Thoracic aorta endothelial cell (primary cell): Measurements from ENCODE around the gene CFD. TPM values are rescaled to one million over a fixed set of nuclear protein-coding genes. Genes with fewer than 3 reads are reported as not detected.

Experiments used
- small RNA-seq: library from RNA; depleted of rRNA; stranded (forward); fragments of <200 nt; gene quantifications from one replicate; pipeline ENCODE3, GENCODE V24; 2012
- total RNA-seq: library from RNA; depleted of rRNA; stranded (reverse); fragments of >200 nt; gene quantifications from 2 replicates; pipeline ENCODE4 v1.2.3, GENCODE V29; 2012

CFD gene
- 1.1 and 2.3 TPM in 2 replicates for total RNA-seq

DNA sequence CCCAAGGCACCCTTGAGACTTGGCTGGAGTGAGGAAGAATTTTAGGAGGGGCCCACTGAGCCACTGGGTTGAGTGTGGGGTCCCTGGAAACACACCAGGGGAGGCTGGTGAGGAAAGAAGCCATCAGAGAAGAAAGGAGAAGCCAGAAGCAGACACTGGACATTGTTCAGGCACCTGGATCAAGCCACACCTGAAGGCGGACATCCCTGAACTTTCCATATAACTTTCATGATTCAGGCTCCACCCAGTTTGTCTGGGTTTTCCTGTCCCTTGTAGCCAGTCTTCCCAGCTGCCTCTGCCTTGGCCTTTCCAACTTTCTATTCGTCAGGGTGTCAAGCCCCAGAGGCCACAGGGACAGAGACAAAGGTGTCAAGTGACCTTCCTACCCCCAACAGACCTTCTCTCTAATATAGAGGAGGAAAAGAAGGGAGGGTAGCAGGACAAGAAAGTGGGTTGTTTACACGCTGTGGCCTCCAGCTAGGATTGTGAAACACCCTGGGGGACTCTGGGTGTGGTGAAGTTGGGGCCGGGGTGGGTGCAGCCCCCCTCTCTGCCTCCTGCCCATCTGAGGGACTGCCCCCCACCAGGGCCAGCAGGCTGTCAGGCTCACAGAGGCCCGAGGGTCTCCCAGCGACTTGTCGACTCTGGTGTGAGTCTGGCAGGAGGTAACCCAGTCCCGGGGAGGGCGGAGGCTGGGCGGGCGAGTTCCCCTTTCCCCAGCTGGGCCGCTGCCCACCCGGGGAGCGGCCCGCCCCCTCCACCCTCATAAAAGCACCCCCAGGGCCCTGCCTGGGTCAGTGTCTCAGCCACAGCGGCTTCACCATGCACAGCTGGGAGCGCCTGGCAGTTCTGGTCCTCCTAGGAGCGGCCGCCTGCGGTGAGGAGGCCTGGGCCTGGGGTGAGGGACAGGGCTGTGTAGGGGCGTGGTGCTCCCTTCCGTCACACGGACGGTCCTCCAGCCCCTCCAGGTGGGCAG is at the start of gene CFD:
TSS of gene CFD (plus strand) at position 797 of the 976 bp plus-strand sequence. CDS start at position 823, 26 bp downstream.

DNA sequence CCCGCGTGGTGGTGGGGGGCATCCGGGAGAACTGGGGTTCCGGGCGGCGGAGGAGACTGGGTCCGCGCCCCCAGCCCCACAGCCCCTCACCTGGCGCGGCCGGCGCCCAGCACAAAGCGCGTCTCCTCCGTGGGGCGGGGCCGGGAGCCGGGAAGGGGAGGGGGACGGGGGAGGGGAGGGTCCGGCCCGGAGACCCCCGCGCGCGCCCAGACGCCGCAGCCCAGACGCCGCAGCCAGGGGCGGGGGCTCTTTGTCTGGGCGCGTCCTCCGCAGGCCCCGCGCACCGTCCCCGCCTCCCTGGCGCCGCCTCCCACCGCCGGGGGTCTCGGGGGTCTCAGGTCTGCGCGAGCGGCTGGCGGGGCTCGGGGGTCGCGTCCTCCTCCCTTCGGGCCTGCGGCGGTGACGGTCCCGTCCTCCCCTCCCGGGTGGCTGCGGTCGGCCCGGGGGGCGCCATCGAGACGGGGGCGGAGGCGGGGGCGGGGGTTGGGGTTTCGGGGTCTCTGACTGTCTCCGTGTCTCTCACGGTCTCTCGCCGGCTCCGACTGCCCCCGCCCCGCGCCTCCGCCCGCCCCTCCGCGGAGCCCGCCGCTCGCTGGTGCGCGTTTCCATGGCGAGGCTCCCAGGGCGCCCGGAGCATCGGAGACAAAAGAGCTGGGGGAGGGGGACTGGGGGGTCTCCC is 37.5 kb upstream of the CFD start, which contains the start of gene PLPPR3:
TSS of gene PLPPR3 (minus strand) at position 131 of the 679 bp plus-strand sequence. CDS start 396 bp downstream, outside the sequence.

DNA sequence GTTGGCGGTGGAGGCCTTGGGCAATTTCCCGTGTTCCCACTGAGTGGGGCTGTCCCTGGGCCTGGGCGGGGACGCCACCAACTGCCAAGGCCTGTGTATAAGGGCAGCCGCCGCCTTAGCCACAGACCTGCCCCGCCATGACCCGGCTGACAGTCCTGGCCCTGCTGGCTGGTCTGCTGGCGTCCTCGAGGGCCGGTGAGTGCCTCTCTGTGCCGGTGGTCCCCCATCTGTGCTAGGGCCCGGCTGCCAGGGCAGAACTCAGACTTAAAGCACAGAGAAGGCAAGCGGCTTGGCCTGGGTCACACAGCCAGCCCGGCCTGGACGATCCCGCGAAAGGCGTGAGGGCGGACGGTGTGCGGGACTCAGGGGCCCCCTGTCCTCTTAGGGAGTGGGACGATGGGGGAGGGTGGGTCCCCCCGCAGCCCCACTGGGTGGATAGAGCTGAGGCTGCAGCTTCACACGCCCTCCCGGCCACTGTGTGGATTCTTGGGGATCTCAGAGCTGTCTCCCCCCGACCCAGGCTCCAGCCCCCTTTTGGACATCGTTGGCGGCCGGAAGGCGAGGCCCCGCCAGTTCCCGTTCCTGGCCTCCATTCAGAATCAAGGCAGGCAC is 31.6 kb upstream of the CFD start, which contains the start of gene AZU1:
TSS of gene AZU1 (plus strand) at position 128 of the 612 bp plus-strand sequence. CDS start at position 138, 10 bp downstream.

DNA sequence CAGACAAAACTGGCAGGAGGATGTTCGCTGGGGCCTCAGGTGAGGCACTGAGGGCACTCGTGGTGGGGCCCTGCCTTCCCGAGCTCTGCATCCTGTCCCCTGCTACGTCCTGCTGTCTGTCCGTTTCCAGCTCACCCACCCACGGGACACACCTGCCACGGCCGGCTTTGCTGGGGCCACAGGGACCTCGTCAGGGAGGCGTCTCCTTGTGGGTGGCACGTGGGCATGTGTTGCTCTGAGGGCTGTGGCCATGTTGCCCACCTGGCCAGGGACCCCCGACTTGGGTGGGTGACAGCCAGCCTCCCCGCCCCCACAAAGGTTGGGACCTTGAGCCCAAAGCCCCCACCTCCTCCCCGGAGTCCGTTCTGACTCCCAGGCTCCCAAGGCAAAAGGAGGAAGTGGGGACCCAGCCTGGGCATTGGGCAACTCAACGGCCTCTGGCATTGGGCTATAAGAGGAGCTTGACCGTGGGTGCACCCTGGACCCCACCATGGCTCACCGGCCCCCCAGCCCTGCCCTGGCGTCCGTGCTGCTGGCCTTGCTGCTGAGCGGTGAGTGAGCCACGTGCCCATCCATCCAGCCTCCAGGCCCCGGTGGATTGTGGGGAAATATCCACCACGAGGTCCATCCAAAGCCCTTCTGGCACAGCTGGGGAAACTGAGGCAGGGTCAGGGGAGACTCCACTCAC is 18.8 kb upstream of the CFD start, which contains the start of gene PRTN3:
TSS of gene PRTN3 (plus strand) at position 481 of the 688 bp plus-strand sequence. CDS start at position 491, 10 bp downstream.

DNA sequence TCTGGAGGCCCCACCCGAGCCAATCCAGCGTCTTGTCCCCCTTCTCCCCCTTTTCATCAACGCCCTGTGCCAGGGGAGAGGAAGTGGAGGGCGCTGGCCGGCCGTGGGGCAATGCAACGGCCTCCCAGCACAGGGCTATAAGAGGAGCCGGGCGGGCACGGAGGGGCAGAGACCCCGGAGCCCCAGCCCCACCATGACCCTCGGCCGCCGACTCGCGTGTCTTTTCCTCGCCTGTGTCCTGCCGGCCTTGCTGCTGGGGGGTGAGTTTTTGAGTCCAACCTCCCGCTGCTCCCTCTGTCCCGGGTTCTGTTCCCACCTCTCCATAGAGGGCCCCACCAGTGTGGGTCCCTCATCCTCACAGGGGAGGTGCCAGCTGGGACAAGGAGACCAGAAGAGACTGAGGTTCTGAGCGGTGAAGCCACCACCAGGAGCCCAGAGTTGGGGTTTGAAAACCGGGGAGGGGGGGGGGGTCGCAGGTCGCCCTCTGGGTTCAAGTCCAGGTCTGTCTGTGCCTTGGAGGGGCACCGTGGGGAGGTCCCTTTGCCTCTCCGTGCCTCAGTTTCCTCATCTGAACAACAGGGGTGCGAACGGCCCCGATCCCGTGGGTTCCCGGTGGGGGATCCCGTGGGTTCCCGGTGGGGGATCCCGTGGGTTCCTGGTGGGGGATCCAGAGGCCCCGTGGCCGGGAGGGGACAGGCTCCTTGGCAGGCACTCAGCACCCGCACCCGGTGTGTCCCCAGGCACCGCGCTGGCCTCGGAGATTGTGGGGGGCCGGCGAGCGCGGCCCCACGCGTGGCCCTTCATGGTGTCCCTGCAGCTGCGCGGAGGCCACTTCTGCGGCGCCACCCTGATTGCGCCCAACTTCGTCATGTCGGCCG is 7.1 kb upstream of the CFD start, which contains the start of gene ELANE:
TSS of gene ELANE (plus strand) at position 168 of the 878 bp plus-strand sequence. CDS start at position 194, 26 bp downstream.

DNA sequence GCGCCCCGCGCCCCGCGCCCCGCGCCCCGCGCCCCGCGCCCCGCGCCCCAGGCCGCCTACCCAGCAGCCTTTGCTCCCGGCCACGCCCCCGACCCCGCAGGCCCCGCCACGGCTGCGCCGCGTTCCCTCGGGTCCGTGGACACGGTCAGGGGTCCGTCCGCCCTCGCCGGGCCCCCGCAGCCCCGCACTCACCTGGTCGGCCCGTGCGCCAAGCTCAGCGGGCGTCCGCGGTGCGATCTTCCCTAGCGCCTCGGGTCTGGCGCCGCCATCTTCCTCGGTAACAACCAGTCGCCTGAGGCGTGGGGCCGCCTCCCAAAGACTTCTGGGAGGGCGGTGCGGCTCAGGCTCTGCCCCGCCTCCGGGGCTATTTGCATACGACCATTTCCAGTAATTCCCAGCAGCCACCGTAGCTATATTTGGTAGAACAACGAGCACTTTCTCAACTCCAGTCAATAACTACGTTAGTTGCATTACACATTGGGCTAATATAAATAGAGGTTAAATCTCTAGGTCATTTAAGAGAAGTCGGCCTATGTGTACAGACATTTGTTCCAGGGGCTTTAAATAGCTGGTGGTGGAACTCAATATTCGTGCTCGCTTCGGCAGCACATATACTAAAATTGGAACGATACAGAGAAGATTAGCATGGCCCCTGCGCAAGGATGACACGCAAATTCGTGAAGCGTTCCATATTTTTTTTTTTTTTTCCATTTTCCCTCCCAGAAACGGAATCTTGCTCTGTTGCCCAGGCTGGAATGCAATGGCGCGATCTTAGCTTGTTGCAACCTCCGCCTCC is 33.6 kb downstream of the CFD start, which contains the start of the genes MED16 and RNU6-9:
TSS of gene MED16 (minus strand) at position 294 of the 796 bp plus-strand sequence. CDS start 2,056 bp downstream, outside the sequence.
TSS of gene RNU6-9 (plus strand) at position 591 of the 796 bp plus-strand sequence.

Small RNA genes lying within 50 kb of the gene (small RNA-seq; reads per million reads assigned to genes)
- not detected for gene MIR3187
- gene RNU6-9, result 7.8 reads per million, percentile 89 among the genes with 10 or more reads in this experiment

Other genes starting within 250 kb of the CFD start
- gene POLRMT, start 226.1 kb upstream of the CFD start, total RNA-seq, result 33.2 and 37.4 TPM in 2 replicates
- not detected in 2 replicates for gene FGF22, start 219.8 kb upstream of the CFD start, total RNA-seq
- gene RNF126, start 196.4 kb upstream of the CFD start, total RNA-seq, result 43.8 and 46.2 TPM in 2 replicates
- 9.3 and 21.8 TPM in 2 replicates for gene FSTL3, start 183.3 kb upstream of the CFD start, total RNA-seq
- not detected in 2 replicates for gene PRSS57, start 164.2 kb upstream of the CFD start, total RNA-seq
- 6.5 and 9.8 TPM in 2 replicates for gene PALM, start 150.7 kb upstream of the CFD start, total RNA-seq
- 0.13 TPM in 1 of 2 replicates, not detected in the other for gene MISP, start 108.6 kb upstream of the CFD start, total RNA-seq
- 200 and 249 TPM in 2 replicates for gene PTBP1, start 62.2 kb upstream of the CFD start, total RNA-seq
- gene PLPPR3, start 37.7 kb upstream of the CFD start, total RNA-seq, result 0.07 and 0.40 TPM in 2 replicates
- gene AZU1, start 31.8 kb upstream of the CFD start, total RNA-seq, result not detected in 2 replicates
- not detected in 2 replicates for gene PRTN3, start 18.7 kb upstream of the CFD start, total RNA-seq
- gene ELANE, start 7.4 kb upstream of the CFD start, total RNA-seq, result not detected in 2 replicates
- 25.5 and 29.4 TPM in 2 replicates for gene MED16, start 33.5 kb downstream of the CFD start, total RNA-seq
- not detected in 2 replicates for gene RNU6-9, start 33.8 kb downstream of the CFD start, total RNA-seq
- 20.1 and 26.1 TPM in 2 replicates for gene R3HDM4, start 53.6 kb downstream of the CFD start, total RNA-seq
- gene KISS1R, start 57.7 kb downstream of the CFD start, total RNA-seq, result not detected in 2 replicates
- 6.9 and 10.0 TPM in 2 replicates for gene ARID3A, start 66.4 kb downstream of the CFD start, total RNA-seq
- 47.2 and 65.5 TPM in 2 replicates for gene WDR18, start 124.7 kb downstream of the CFD start, total RNA-seq
- 0.43 and 0.80 TPM in 2 replicates for gene GRIN3B, start 140.8 kb downstream of the CFD start, total RNA-seq
- 61.7 and 66.5 TPM in 2 replicates for gene TMEM259, start 161.5 kb downstream of the CFD start, total RNA-seq
- gene RNU6-2, start 161.9 kb downstream of the CFD start, total RNA-seq, result not detected in 2 replicates
- gene CNN2, start 166.9 kb downstream of the CFD start, total RNA-seq, result 140 and 181 TPM in 2 replicates
- gene ABCA7, start 180.4 kb downstream of the CFD start, total RNA-seq, result 4.1 and 6.2 TPM in 2 replicates
- gene ARHGAP45, start 207.5 kb downstream of the CFD start, total RNA-seq, result 6.8 and 12.9 TPM in 2 replicates
- 82.4 and 139 TPM in 2 replicates for gene POLR2E, start 235.7 kb downstream of the CFD start, total RNA-seq
- 226 and 365 TPM in 2 replicates for gene GPX4, start 244.3 kb downstream of the CFD start, total RNA-seq